Fibroblast of villous mesenchyme (primary cell): ENCODE data around the gene GPBP1L1. TPM values are rescaled to one million over a fixed set of nuclear protein-coding genes. Genes with fewer than 3 reads are reported as not detected.

Source experiments
- DNase-seq: peaks from one replicate; pipeline ENCODE4 v3.0.0-alpha.2; 2010; ENCODE audit warnings: low read depth
- H3K4me3 ChIP-seq: 2 replicates; pipeline ENCODE4 v1.5.1; 2011; ENCODE audit warnings: low read depth, mild to moderate bottlenecking, low read length
- total RNA-seq: library from RNA; depleted of rRNA; stranded (reverse); fragments of >200 nt; gene quantifications from 2 replicates; pipeline ENCODE4 v1.2.3, GENCODE V29; 2012
- TF ChIP-seq, protein P1 (sequence below): IDR thresholded peaks from 2 replicates; pipeline ENCODE4 v1.5.1; 2012; ENCODE audit warnings: low read depth, mild to moderate bottlenecking, low read length; ENCODE audit not compliant: insufficient read depth

The GPBP1L1 gene
- total RNA-seq, 1 donor = 122 TPM

DNA sequence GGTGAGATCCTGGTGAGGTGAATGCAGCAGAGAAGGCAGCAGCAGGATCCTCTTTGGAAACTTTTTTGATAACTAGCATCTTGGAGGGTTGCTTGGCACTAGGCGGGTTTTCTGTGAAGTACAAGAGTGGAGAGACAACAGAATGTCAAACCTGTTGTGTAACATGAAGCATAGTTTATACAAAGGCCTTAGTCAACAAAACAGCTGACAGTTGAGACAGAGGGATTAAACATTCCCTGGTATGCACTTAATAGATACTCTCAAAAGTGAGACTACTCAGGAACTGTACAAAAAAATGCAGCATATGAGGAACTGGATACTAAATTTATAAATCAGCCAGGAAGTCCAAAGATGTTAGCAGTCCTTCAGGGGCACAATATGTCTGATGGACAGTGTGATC lies 46.0 kb downstream of the GPBP1L1 start:
- TF ChIP-seq, protein P1, sequence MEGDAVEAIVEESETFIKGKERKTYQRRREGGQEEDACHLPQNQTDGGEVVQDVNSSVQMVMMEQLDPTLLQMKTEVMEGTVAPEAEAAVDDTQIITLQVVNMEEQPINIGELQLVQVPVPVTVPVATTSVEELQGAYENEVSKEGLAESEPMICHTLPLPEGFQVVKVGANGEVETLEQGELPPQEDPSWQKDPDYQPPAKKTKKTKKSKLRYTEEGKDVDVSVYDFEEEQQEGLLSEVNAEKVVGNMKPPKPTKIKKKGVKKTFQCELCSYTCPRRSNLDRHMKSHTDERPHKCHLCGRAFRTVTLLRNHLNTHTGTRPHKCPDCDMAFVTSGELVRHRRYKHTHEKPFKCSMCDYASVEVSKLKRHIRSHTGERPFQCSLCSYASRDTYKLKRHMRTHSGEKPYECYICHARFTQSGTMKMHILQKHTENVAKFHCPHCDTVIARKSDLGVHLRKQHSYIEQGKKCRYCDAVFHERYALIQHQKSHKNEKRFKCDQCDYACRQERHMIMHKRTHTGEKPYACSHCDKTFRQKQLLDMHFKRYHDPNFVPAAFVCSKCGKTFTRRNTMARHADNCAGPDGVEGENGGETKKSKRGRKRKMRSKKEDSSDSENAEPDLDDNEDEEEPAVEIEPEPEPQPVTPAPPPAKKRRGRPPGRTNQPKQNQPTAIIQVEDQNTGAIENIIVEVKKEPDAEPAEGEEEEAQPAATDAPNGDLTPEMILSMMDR = no peak
- DNase-seq = peak; percentile 45
- no peak overlapping the region for H3K4me3 ChIP-seq

DNA sequence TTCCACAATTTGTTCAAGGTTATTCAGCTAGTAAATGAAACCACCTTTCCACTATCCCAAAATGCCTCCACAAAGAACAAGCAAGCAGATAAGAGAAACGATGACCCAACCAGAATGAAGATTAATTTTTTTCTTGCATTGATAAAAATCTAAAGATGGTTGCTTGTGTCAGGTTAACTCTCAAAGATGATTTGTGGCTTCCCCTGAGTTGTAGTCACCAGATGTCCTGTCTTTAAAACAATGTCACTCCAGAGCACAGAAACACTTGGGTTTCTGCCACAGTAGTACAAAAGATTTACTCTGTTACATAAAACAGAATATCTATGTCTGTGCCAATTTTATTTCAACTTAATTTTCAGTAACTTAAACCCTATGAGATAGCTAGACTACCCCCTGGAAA lies 51.1 kb downstream of the GPBP1L1 start:
- TF ChIP-seq, protein P1 = no peak
- DNase-seq = no peak
- no peak overlapping the region for H3K4me3 ChIP-seq

DNA sequence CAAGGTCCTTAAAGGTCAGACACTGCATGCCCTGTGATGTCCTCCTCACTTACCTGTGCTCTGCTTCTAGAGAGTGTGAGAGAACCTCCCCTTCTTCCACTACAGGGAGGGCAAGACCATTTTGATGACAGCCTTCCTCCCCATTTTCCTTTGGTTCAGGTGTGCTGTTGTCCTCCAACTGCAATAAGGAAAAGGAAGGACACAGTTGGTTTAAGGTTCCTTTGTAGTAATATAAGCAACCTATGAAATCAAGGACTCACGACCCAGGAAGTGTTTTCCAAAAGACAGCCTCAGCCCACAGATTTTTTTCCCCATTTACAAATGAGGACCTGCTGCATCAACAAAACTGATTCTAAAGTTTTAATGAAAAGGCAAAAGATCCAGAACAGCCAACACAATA lies 55.9 kb downstream of the GPBP1L1 start:
- DNase-seq = no peak
- H3K4me3 ChIP-seq = no peak overlapping the region
- TF ChIP-seq, protein P1 = no peak

DNA sequence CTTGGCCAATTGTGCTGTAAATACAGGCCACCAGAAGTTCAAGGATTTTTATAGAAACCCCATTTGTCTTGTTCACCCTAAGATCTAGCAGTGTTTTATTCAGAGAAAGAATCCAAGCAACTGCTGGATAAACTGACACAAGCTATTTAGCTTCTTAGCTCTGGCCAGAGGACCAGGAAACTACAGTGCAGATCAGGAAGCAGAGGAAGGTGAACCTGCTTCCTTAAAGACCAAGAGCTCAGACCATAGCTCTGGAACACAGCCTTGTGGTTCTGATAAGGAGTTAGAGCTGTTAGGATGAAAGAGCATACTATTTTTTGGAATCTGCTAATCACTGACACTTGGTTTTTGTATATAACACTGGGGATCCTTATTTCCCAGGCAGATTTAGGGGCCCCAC lies 57.3 kb downstream of the GPBP1L1 start:
- DNase-seq = no peak
- TF ChIP-seq, protein P1 = no peak
- no peak overlapping the region for H3K4me3 ChIP-seq

DNA sequence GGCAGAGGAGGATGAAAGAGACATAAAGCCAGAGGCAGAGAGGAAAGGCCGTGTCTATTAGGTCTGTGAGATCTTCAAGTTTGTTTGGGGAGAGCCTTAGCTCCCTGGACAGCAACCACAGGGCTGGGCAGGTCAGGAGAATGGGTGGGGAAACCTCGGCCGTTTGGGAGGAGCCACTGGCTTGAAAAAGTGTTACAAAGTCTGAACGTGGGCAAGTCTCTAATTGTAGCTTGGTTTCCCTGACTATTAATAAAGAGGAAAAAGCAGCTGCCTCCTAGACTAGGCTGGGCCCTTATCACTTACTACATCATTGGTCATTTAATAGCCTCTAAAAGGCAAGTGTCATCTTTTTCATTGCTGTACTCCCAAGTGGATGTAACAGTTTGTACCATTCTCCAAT lies 62.4 kb downstream of the GPBP1L1 start, which contains the start of gene CCDC17:
CCDC17 (minus strand) TSS at position 83 of the 400 bp plus-strand sequence. CDS start 145 bp downstream, outside the sequence.
- peak; percentile 19 for DNase-seq
- no peak within 1 kb of the TSS for H3K4me3 ChIP-seq
- TF ChIP-seq, protein P1 = no peak

DNA sequence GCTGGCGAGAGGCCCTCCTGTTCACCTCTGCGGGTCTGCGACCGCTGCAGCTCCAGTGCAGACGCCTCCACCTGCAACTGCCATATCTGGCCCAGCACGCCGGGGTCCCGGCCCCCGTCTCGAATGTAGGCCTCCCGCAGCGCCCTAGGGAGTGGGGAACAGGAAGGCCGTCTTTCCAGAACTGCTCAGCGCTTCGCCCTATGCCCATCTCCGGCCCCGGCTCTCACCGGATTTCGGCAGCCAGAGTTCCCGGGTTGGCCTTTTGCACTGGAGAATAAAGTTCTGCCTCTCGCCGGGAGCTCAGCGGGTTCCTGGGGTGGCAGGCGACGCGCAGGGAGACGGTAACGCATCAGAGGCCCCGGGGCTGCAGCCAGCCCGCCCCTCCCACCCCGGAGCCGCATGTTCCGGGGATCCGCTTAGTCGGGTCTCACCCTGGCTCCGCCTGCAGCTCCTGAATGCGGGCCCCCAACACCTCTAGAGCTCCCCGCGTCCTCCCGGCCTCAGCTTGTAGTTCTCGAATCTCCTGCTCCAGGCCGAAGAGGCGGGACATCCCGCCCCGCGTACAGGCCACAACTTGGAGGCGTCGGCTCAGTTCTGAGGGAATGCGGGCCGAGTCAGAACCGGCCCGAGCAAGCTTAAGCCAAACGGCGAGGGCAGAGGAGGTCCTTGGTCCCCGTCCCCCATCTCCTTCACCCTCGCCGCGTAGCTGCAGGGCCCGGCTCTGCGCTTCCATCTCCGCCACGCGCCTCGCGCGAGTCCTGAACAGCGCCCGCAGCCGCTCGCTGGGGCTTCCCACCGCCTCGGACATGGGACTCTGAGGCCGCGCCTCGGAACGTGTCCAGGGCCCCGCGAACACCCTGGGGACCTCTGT lies 63.6 kb downstream of the GPBP1L1 start:
- DNase-seq = no peak
- H3K4me3 ChIP-seq = no peak overlapping the region
- TF ChIP-seq, protein P1 = no peak
